SK-N-SH treated with all-trans-retinoic acid at 6 μM for 48 hours (cell line): ENCODE data around the gene RNF25.

Experiments used
- ATAC-seq: fragments of 200-7000 bp; cut with Tn5 transposase; 3 replicates; pipeline ENCODE4 v1.9.1; 2020; ENCODE audit warnings: mild to moderate bottlenecking, moderate library complexity
- ARNTL ChIP-seq: fragments of 450-650 bp; formaldehyde crosslinking; IDR thresholded peaks from 2 replicates; pipeline ENCODE4 v1.5.0; 2020; ENCODE audit warnings: low read depth, mild to moderate bottlenecking, moderate library complexity, borderline replicate concordance
- BACH2 ChIP-seq: fragments of 250-450 bp; sonication (Bioruptor Pico); IDR thresholded peaks from 2 replicates; pipeline ENCODE4 v1.9.0; 2021; ENCODE audit warnings: mild to moderate bottlenecking, borderline replicate concordance
- CREB5 ChIP-seq: fragments of 250-450 bp; sonication (Bioruptor Pico); IDR thresholded peaks from 2 replicates; pipeline ENCODE4 v1.5.1; 2020; ENCODE audit warnings: low read depth, mild to moderate bottlenecking, moderate library complexity
- CSDC2 ChIP-seq: fragments of 250-450 bp; sonication (Bioruptor Pico); IDR thresholded peaks from 2 replicates; pipeline ENCODE4 v1.5.0; 2020; ENCODE audit warnings: mild to moderate bottlenecking, moderate library complexity
- CSRNP3 ChIP-seq: fragments of 250-450 bp; sonication (Bioruptor Pico); IDR thresholded peaks from 2 replicates; pipeline ENCODE4 v1.5.1; 2021; ENCODE audit warnings: mild to moderate bottlenecking, moderate library complexity
- ESRRG ChIP-seq: fragments of 250-450 bp; sonication (Bioruptor Pico); IDR thresholded peaks from 2 replicates; pipeline ENCODE4 v1.6.1; 2021; ENCODE audit warnings: mild to moderate bottlenecking
- GLIS3 ChIP-seq: fragments of 250-450 bp; sonication (Bioruptor Pico); IDR thresholded peaks from 2 replicates; pipeline ENCODE4 v1.5.0; 2020; ENCODE audit warnings: mild to moderate bottlenecking, moderate library complexity
- ISL1 ChIP-seq: fragments of 250-450 bp; sonication (Bioruptor Pico); IDR thresholded peaks from 2 replicates; pipeline ENCODE4 v2.1.2; 2022; ENCODE audit warnings: mild to moderate bottlenecking, moderate library complexity
- OSR1 ChIP-seq: fragments of 250-450 bp; sonication (Bioruptor Pico); IDR thresholded peaks from 2 replicates; pipeline ENCODE4 v1.8.0; 2022; ENCODE audit warnings: moderate library complexity, mild to moderate bottlenecking, inconsistent platforms
- PATZ1 ChIP-seq: fragments of 250-450 bp; sonication (Bioruptor Pico); IDR thresholded peaks from 2 replicates; pipeline ENCODE4 v1.8.0; 2020; ENCODE audit warnings: mild to moderate bottlenecking, moderate library complexity, borderline replicate concordance
- POU6F1 ChIP-seq: fragments of 250-450 bp; sonication (Bioruptor Pico); IDR thresholded peaks from 2 replicates; pipeline ENCODE4 v1.8.0; 2021; ENCODE audit warnings: low read depth, mild to moderate bottlenecking, moderate library complexity, borderline replicate concordance
- PPARA ChIP-seq: fragments of 250-450 bp; sonication (Bioruptor Pico); IDR thresholded peaks from 2 replicates; pipeline ENCODE4 v1.5.0; 2020; ENCODE audit warnings: mild to moderate bottlenecking, borderline replicate concordance
- TCF4 ChIP-seq: fragments of 250-450 bp; sonication (Bioruptor Pico); IDR thresholded peaks from 2 replicates; pipeline ENCODE4 v1.8.0; 2021; ENCODE audit warnings: mild to moderate bottlenecking, moderate library complexity, borderline replicate concordance
- TOX ChIP-seq: fragments of 250-450 bp; sonication (Bioruptor Pico); IDR thresholded peaks from 2 replicates; pipeline ENCODE4 v1.8.0; 2021; ENCODE audit warnings: mild to moderate bottlenecking, moderate library complexity, borderline replicate concordance
- TSHZ2 ChIP-seq: fragments of 250-450 bp; sonication (Bioruptor Pico); IDR thresholded peaks from 2 replicates; pipeline ENCODE4 v1.5.0; 2020; ENCODE audit warnings: mild to moderate bottlenecking, moderate library complexity
- ZFP3 ChIP-seq: fragments of 250-450 bp; sonication (Bioruptor Pico); IDR thresholded peaks from 2 replicates; pipeline ENCODE4 v1.5.0; 2020; ENCODE audit warnings: mild to moderate bottlenecking, moderate library complexity
- ZNF565 ChIP-seq: fragments of 450-650 bp; formaldehyde crosslinking; conservative IDR thresholded peaks from 2 replicates; pipeline ENCODE4 v1.5.0; 2020; ENCODE audit warnings: low read depth, mild to moderate bottlenecking, moderate library complexity
- ZNF70 ChIP-seq: fragments of 450-650 bp; formaldehyde crosslinking; IDR thresholded peaks from 2 replicates; pipeline ENCODE4 v1.5.0; 2020; ENCODE audit warnings: mild to moderate bottlenecking, moderate library complexity
- ZNF8 ChIP-seq: fragments of 450-650 bp; formaldehyde crosslinking; IDR thresholded peaks from 2 replicates; pipeline ENCODE4 v1.5.0; 2020; ENCODE audit warnings: mild to moderate bottlenecking, moderate library complexity

RNF25 gene

GRCh38 chr2:218663901-218664300, 7.9 kb downstream of the RNF25 start (continued):
- TF ChIP-seq TCF4 (CRISPR knock-in tag) (no peak), ESRRG (no peak), POU6F1 (CRISPR knock-in tag) (no peak), PATZ1 (no peak)

- TF ChIP-seq ZNF565, result no peak
- TF ChIP-seq ZFP3 (CRISPR knock-in tag), result no peak
- no peak for TF ChIP-seq GLIS3 (CRISPR knock-in tag)
- TF ChIP-seq BACH2, result no peak
- TF ChIP-seq TCF4 (CRISPR knock-in tag), result no peak
- no peak for TF ChIP-seq ZNF70 (CRISPR knock-in tag)
- no peak for TF ChIP-seq TSHZ2 (CRISPR knock-in tag)
- TF ChIP-seq POU6F1 (CRISPR knock-in tag), result no peak
- TF ChIP-seq TOX (CRISPR knock-in tag), result no peak
- TF ChIP-seq, all 23 proteins: peak for 0
- ATAC-seq, result no peak
Observed at GRCh38 chr2:218662827-218663226, 9.0 kb downstream of the RNF25 start.

- no peak for ATAC-seq
Observed at GRCh38 chr2:218662377-218662776, 9.4 kb downstream of the RNF25 start.

More at GRCh38 chr2:218662377-218662776, 9.4 kb downstream of the RNF25 start:
- TF ChIP-seq CSRNP3 (CRISPR knock-in tag) (no peak), OSR1 (CRISPR knock-in tag) (no peak), ZNF8 (CRISPR knock-in tag) (no peak), GLIS3 (CRISPR knock-in tag) (no peak), CSDC2 (CRISPR knock-in tag) (no peak), ZNF565 (no peak), ISL1 (no peak), CREB5 (CRISPR knock-in tag) (no peak), ZNF70 (CRISPR knock-in tag) (no peak), ESRRG (no peak), ARNTL (CRISPR knock-in tag) (no peak), TOX (CRISPR knock-in tag) (no peak), PPARA (no peak)
- TF ChIP-seq, all 23 proteins: peak for 0
